Bronchial epithelial cell (primary cell): Measurements from ENCODE around the gene STX11. TPM values are rescaled to one million over a fixed set of nuclear protein-coding genes. Genes with fewer than 3 reads are reported as not detected.

Experiments used
- DNase-seq: peaks from one replicate; pipeline ENCODE4 v3.0.0-alpha.2; 2010; ENCODE audit warnings: low read depth
- FAIRE-seq: peaks from 2 replicates; lab custom pipeline; 2011; peaks lifted over from hg19 to GRCh38; lab: Jason Lieb, UNC
- H3K27me3 ChIP-seq: 2 replicates; pipeline ENCODE4 v1.5.1; 2011; ENCODE audit warnings: low read length; ENCODE audit not compliant: control insufficient read depth, insufficient read depth
- H3K36me3 ChIP-seq: 2 replicates; pipeline ENCODE4 v1.5.1; 2011; ENCODE audit warnings: low read length; ENCODE audit not compliant: control insufficient read depth, insufficient read depth
- H3K4me3 ChIP-seq: 2 replicates; pipeline ENCODE4 v1.5.1; 2011; ENCODE audit warnings: mild to moderate bottlenecking, low read depth, low read length, control low read depth
- CTCF ChIP-seq: IDR thresholded peaks from 2 replicates; pipeline ENCODE4 v1.5.1; 2011; ENCODE audit warnings: mild to moderate bottlenecking, moderate library complexity, low read length, control low read depth, inconsistent platforms; ENCODE audit not compliant: insufficient read depth, severe bottlenecking
- total RNA-seq: library from RNA; depleted of rRNA; stranded (reverse); fragments of >200 nt; gene quantifications from 2 replicates; pipeline ENCODE4 v1.2.1, GENCODE V29; 2014

The STX11 gene
- total RNA-seq, 1 donor from 2014 or later: 0.26 TPM

- Histone ChIP-seq H3K4me3 (no peak overlapping the region), H3K36me3 (no peaks in the 10 kb centered on the region), H3K27me3 (no peaks in the 10 kb centered on the region)
- DNase-seq: no peak
- no peak for FAIRE-seq
- TF ChIP-seq CTCF: no peak
These were observed 7.2 kb upstream of the STX11 start for GRCh38 chr6:144143106-144143505.

- Histone ChIP-seq H3K4me3 (no peak overlapping the region), H3K36me3 (no peaks in the 10 kb centered on the region), H3K27me3 (no peaks in the 10 kb centered on the region)
- no peak for FAIRE-seq
- no peak for TF ChIP-seq CTCF
- no peak for DNase-seq
These were observed 6.4 kb upstream of the STX11 start for GRCh38 chr6:144143878-144144277.

GRCh38 chr6:144144996-144145395 lies 5.3 kb upstream of the STX11 start:
- peak; percentile 79 for DNase-seq
- no peaks in the 10 kb centered on the region for H3K36me3 ChIP-seq
- no peak overlapping the region for H3K4me3 ChIP-seq
- H3K27me3 ChIP-seq: peaks cover 2% of the 10 kb centered on the region
- FAIRE-seq: no peak
- TF ChIP-seq CTCF: no peak

- no peak for TF ChIP-seq CTCF
- DNase-seq (no peak), FAIRE-seq (no peak)
- H3K36me3 ChIP-seq: no peaks in the 10 kb centered on the region
- H3K27me3 ChIP-seq: peaks cover 2% of the 10 kb centered on the region
- no peak overlapping the region for H3K4me3 ChIP-seq
These were observed 4.8 kb upstream of the STX11 start for GRCh38 chr6:144145541-144145940.

GRCh38 chr6:144148886-144149285 lies 1.4 kb upstream of the STX11 start:
- Histone ChIP-seq H3K36me3 (no peaks in the 10 kb centered on the region), H3K4me3 (no peak overlapping the region), H3K27me3 (peaks cover 2% of the 10 kb centered on the region)
- no peak for FAIRE-seq
- TF ChIP-seq CTCF: no peak
- DNase-seq: no peak

- DNase-seq: no peak
These were observed 791 bp upstream of the STX11 start for GRCh38 chr6:144149558-144149893.

More at GRCh38 chr6:144149558-144149893, 791 bp upstream of the STX11 start:
- FAIRE-seq: no peak
- H3K27me3 ChIP-seq: peaks cover 2% of the 10 kb centered on the region
- no peaks in the 10 kb centered on the region for H3K36me3 ChIP-seq
- peak overlapping the region; percentile 53 for H3K4me3 ChIP-seq
- no peak for TF ChIP-seq CTCF
